Skeletal muscle satellite cell (primary cell): Measurements from ENCODE around the gene ING4.

Experiments
- H3K27me3 ChIP-seq: 2 replicates; pipeline ENCODE4 v1.7.0; 2013; ENCODE audit warnings: low read length; ENCODE audit not compliant: control insufficient read depth, insufficient read depth
- H3K36me3 ChIP-seq: 2 replicates; pipeline ENCODE4 v1.7.0; 2013; ENCODE audit warnings: mild to moderate bottlenecking, control low read depth, low read length; ENCODE audit not compliant: insufficient read depth
- H3K4me1 ChIP-seq: 2 replicates; pipeline ENCODE4 v1.7.0; 2013; ENCODE audit warnings: low read length; ENCODE audit not compliant: control insufficient read depth, insufficient read depth
- H3K4me2 ChIP-seq: 2 replicates; pipeline ENCODE4 v1.7.0; 2013; ENCODE audit warnings: mild to moderate bottlenecking, low read length
- H3K4me3 ChIP-seq: 2 replicates; pipeline ENCODE4 v1.7.0; 2013; ENCODE audit warnings: low read length
- H3K9ac ChIP-seq: 2 replicates; pipeline ENCODE4 v1.7.0; 2013; ENCODE audit warnings: mild to moderate bottlenecking, low read depth, low read length, moderate library complexity
- H3K9me3 ChIP-seq: replicated peaks from 2 replicates; pipeline ENCODE4 v1.7.0; 2013; ENCODE audit warnings: mild to moderate bottlenecking, control low read depth, low read length

The ING4 gene

DNA sequence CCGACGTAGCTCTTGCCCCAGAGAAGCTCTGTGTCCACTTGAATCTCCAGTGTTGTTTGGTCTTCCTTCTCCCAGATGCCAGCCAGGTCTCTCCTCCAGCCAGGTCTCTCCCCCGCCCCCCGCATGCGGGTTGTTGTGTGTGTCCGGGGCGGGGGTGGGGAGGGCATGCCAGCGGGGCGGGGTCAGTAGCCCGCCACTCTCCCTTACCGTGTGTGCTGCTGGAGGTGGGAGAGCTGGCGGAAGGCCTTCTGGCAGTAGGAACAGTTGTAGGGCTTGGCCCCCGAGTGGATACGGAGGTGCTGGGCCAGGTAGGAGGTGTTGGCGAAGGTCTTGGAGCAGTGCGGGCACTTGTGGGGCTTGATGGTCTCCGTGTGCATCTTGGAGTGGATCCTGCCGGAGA lies 9.2 kb upstream of the ING4 start:
- H3K4me1 ChIP-seq: no peaks in the 10 kb centered on the region
- no peak overlapping the region for H3K4me3 ChIP-seq
- H3K4me2 ChIP-seq: no peak overlapping the region
- no peaks in the 10 kb centered on the region for H3K9me3 ChIP-seq
- H3K27me3 ChIP-seq: no peaks in the 10 kb centered on the region
- H3K9ac ChIP-seq: no peak overlapping the region
- peaks cover 86% of the 10 kb centered on the region for H3K36me3 ChIP-seq

DNA sequence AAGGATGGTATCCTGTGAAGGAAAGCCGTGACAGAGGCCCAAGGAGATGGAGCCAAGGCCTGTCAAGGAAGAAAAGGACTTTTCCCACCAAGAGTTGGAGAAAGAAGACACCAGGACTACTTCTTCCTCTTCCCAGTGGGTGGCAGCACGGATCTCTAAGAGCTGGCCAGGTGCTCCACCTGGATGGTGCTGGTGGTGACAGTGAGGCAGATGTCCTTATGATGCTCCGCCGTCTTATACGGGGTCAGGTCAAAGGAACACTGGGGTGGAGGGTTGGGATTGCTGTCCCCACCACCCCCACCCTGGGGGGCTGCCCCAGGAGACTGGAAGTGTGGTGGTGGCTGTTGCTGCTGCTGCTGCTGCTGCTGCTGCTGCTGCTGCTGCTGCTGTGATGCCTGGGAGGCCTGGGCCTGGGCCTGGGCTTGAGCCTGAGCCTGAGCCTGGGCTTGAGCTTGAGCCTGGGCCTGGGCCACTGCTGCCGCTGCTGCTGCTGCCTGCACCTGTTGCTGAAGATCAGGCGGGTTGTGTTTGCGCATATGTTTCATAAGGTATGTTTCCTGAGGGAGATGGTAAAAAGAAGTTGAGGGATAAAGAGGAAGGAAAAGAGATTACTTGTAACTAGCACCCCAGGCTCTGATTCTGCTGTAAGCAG lies 4.8 kb upstream of the ING4 start:
- no peaks in the 10 kb centered on the region for H3K27me3 ChIP-seq
- peaks cover 54% of the 10 kb centered on the region for H3K36me3 ChIP-seq
- H3K4me3 ChIP-seq: no peak overlapping the region
- H3K4me2 ChIP-seq: no peak overlapping the region
- no peak overlapping the region for H3K9ac ChIP-seq
- H3K4me1 ChIP-seq: no peaks in the 10 kb centered on the region
- H3K9me3 ChIP-seq: no peaks in the 10 kb centered on the region

DNA sequence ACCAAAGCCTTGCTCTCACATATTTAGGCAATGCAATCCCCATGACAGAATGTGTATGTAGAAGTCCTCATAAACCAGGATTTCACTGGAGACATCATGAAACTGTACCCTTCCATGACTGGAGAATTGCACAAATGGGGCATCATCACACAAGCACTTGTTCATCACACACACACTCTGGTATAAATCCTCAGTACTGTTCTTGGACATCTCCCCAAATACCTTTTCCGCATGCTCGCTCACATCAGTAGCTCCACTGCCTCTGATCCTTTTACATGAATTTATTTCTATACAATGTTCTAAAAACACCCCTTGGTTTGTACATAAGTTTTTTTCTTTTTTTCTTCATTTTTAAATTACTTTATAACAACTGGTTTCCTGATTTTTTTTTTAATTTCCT lies 3.3 kb upstream of the ING4 start:
- peaks cover 7% of the 10 kb centered on the region for H3K4me1 ChIP-seq
- H3K9me3 ChIP-seq: no peaks in the 10 kb centered on the region
- peaks cover 41% of the 10 kb centered on the region for H3K36me3 ChIP-seq
- H3K27me3 ChIP-seq: no peaks in the 10 kb centered on the region
- no peak overlapping the region for H3K4me3 ChIP-seq
- H3K4me2 ChIP-seq: no peak overlapping the region
- no peak overlapping the region for H3K9ac ChIP-seq

DNA sequence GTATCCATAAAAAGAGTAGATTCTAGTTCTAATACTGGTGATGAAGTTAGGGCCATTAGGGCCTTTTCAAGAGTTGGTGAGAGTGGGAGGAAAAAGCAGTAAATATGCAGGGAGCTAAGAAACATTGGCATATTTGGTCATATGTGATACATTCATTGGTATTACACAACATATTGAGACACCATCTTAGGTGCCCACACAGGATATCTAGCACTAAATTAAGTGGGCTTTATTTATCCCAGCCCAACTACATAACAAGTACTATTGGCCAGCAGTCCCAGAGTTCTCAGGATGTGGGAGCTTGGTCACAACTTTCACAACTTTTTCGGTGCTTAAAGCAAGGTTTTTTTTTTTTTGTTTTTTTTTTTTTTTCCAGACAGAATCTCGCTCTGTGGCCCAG lies 2.0 kb upstream of the ING4 start:
- Histone ChIP-seq H3K36me3 (peaks cover 28% of the 10 kb centered on the region), H3K4me3 (no peak overlapping the region), H3K4me2 (no peak overlapping the region), H3K9me3 (no peaks in the 10 kb centered on the region), H3K9ac (no peak overlapping the region), H3K27me3 (no peaks in the 10 kb centered on the region), H3K4me1 (peaks cover 7% of the 10 kb centered on the region)

DNA sequence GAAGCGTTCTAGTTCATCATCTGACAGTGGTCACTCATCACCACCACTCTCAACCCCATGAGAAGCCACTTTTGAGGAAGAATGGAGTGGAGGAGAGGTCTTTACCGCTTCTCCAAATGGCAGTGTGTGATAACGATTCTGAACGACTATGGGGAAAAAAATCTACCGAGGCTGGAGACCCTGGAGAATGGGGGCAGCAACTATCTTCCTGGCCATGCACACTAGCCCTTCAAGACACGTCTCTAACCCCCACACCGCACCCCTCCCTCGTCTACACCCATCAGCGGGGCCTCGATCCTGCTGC lies 365 bp downstream of the ING4 start:
- Histone ChIP-seq H3K36me3 (peaks cover 8% of the 10 kb centered on the region), H3K27me3 (no peaks in the 10 kb centered on the region), H3K4me2 (peak overlapping the region; percentile 85), H3K4me3 (peak overlapping the region; percentile 90), H3K4me1 (peaks cover 7% of the 10 kb centered on the region), H3K9me3 (no peaks in the 10 kb centered on the region), H3K9ac (peak overlapping the region; percentile 86)

DNA sequence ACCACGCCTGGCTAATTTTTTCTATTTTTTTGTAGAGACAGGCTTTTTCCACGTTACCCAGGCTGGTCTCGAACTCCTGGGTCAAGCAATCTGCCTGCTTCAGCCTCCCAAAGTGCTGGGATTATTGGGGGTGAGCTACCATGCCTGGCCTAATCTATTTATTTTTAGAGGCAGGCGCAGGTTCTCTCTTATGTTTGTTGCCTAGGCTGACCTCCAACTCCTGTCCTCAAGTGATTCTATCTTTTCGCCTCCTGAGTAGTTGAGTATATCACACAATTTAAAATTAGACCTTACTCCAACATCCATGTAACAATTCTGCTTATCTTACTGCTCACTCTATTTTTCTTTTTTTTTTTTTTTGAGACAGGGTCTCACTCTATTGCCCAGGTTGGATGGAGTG lies 8.9 kb downstream of the ING4 start:
- Histone ChIP-seq H3K9me3 (no peaks in the 10 kb centered on the region), H3K4me3 (no peak overlapping the region), H3K4me2 (no peak overlapping the region), H3K27me3 (no peaks in the 10 kb centered on the region), H3K4me1 (no peaks in the 10 kb centered on the region), H3K9ac (no peak overlapping the region), H3K36me3 (peaks cover 39% of the 10 kb centered on the region)

DNA sequence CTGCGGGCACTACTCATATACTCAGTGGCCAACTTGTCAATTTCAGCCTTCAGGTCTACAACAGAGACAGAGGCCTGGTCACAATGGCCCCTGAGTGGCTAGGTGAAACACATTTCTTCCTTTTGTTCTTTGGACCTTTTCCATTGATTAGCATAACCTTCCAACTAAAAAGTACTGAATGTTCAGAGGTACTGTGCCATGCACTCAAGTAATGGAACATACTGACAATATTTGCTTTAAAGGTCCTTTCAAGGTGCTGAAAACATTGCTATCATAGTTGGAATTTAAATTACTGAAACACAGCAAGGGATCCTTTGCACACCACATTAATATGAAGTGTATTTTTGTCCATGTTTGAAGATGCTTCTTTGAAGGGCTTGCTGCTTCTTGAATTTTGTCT lies 9.6 kb downstream of the ING4 start:
- H3K4me1 ChIP-seq: no peaks in the 10 kb centered on the region
- no peaks in the 10 kb centered on the region for H3K27me3 ChIP-seq
- H3K9me3 ChIP-seq: no peaks in the 10 kb centered on the region
- no peak overlapping the region for H3K4me2 ChIP-seq
- no peak overlapping the region for H3K4me3 ChIP-seq
- H3K36me3 ChIP-seq: peaks cover 39% of the 10 kb centered on the region
- no peak overlapping the region for H3K9ac ChIP-seq

DNA sequence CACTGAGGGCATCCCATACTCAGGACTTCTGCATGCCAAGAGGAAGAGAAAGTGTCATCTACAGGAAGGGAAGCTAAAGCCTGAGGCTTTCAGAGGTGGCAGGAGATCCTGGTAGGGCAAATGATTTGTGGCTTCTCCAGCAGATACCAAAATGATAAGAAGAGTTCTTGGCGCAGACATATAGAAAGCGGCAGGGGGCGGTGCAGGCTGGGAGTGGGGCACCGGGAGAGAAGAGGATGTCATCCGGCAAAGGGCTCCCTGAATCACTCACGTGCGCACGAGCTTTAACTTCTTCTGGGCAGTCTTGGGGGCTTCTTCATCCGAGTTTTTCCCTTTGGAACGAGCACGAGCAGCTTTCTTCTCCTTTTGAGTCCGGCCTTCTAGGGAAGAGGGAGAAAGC lies 10.5 kb downstream of the ING4 start:
- H3K36me3 ChIP-seq: peaks cover 39% of the 10 kb centered on the region
- no peak overlapping the region for H3K9ac ChIP-seq
- H3K9me3 ChIP-seq: no peaks in the 10 kb centered on the region
- no peaks in the 10 kb centered on the region for H3K4me1 ChIP-seq
- no peak overlapping the region for H3K4me2 ChIP-seq
- H3K4me3 ChIP-seq: no peak overlapping the region
- no peaks in the 10 kb centered on the region for H3K27me3 ChIP-seq

DNA sequence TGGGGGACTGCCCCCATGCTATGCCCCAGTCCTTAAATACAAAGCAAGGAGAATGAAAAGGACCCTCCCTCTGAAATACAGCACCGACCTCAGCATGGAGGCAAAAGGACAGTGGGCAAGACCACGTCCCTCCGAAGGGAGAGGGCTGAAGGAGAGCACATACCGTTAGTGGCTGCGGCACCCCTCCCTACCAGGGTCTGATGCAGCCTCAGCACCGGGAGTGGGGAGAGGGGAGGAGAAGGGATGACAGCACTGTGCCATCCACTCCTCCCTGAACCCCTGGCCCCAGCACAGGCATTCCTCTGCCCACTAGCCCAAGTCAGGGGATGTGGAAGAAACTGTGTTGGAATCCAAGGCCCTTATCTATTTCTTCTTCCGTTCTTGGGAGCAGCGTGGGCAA lies 12.1 kb downstream of the ING4 start:
- Histone ChIP-seq H3K4me2 (no peak overlapping the region), H3K36me3 (peaks cover 32% of the 10 kb centered on the region), H3K4me3 (no peak overlapping the region), H3K27me3 (no peaks in the 10 kb centered on the region), H3K9ac (no peak overlapping the region), H3K4me1 (no peaks in the 10 kb centered on the region), H3K9me3 (no peaks in the 10 kb centered on the region)

DNA sequence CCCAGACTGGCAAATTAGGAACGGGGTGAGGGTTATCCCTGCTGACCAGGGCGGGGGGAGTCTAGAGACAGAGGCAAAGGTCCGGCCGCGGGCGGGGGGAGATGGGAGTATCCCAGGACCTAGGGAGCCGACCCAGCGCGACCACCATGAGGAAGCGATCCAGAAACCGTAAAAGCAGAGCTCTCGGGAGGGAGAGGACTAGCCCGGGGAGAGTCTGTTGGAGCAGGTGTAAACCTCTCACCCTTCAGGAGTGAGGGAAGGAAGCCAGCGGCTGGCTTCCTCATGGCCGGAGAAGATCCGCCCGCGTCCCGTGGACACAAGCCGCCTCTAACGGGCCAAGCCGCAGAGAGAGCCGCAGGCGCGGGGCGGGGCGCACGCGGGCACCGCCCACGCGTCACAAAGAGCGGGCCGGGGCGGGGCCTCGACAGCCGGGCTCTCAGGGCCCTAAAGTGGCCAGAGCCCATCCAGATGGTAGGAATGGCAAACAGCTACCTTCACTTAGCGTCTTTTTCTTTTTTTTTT lies 15.8 kb downstream of the ING4 start, which contains the start of gene ACRBP:
Gene ACRBP, minus strand, starts transcription at position 350 of the 522 bp plus-strand sequence. Its CDS starts 66 bp downstream, at position 284.
- peak within 1 kb of the TSS; percentile 54 for H3K4me3 ChIP-seq
- peaks cover 15% of the 10 kb centered on the region for H3K36me3 ChIP-seq
- peak within 1 kb of the TSS; percentile 78 for H3K4me2 ChIP-seq
- peaks cover 9% of the 10 kb centered on the region for H3K9me3 ChIP-seq
- no peaks in the 10 kb centered on the region for H3K4me1 ChIP-seq
- peaks cover 4% of the 10 kb centered on the region for H3K27me3 ChIP-seq
- H3K9ac ChIP-seq: no peak within 1 kb of the TSS

DNA sequence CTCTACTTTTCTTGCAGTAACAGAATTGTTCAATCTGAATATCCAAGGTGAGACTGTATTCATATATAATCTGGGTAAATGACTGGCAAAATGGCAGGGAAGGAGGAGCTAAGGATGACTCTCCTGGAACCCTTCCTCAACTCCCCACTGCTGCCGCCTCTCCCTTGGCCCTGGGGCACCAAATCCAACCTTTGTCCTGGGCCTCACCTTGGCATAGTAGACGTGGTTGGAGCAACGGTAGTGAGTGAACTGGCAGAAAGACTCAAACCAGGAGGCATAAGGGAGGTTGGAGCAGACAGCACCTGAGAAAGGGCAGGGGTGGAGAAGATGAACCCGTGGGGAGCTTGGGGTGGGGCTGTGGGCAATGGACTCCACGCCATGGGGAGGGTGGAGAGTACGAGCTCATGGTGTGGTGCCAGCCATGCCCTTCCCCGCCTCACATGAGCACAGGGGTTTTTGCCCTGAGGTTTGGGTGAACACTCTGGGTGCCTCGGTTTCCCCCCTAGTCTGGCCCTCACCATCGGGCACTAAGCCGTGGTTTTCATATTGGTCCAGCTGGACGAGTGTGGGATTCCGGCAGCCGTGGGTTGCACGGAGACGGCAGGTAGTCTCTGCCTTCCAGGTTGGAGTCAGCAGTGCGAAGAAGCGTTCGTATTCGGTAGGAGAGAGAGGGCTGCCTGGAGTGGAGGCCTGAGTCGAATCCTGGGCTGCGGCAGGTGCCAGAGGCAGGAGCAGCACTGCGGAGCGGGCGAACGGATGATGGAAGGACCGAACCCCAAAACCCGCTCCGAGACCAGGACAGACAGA lies 16.4 kb downstream of the ING4 start:
- no peak overlapping the region for H3K9ac ChIP-seq
- H3K36me3 ChIP-seq: peaks cover 15% of the 10 kb centered on the region
- H3K4me2 ChIP-seq: peak overlapping the region; percentile 78
- peaks cover 10% of the 10 kb centered on the region for H3K27me3 ChIP-seq
- H3K4me3 ChIP-seq: peak overlapping the region; percentile 54
- H3K9me3 ChIP-seq: peaks cover 9% of the 10 kb centered on the region
- no peaks in the 10 kb centered on the region for H3K4me1 ChIP-seq

DNA sequence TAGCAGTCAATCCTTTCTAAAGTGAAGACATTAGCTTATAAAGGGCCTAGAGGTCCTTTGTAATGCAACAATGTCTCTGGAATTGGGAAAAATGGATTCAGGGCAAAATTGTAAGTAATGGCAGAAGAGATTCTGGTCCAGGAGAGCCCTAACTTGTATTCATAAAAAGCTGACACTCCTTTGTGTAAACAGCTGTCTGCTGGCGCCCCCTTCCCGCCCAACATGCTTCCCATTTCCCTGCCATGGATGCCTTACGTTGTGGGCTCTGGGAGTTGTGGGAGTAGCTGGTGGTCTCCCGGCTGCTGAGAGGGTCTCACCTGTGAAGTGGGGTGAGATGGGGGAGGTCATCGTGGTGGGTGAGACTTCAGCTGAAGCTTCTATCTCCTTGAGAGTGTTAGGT lies 18.0 kb downstream of the ING4 start:
- H3K4me3 ChIP-seq: no peak overlapping the region
- H3K9me3 ChIP-seq: peaks cover 9% of the 10 kb centered on the region
- peaks cover under 1% of the 10 kb centered on the region for H3K36me3 ChIP-seq
- H3K9ac ChIP-seq: no peak overlapping the region
- H3K4me1 ChIP-seq: no peaks in the 10 kb centered on the region
- peaks cover 22% of the 10 kb centered on the region for H3K27me3 ChIP-seq
- no peak overlapping the region for H3K4me2 ChIP-seq
